HepG2 (cell line): ENCODE measurements around the gene DAZAP1. TPM values are rescaled to one million over a fixed set of nuclear protein-coding genes. Genes with fewer than 3 reads are reported as not detected.
A peak's percentile ranks its signal among the peaks of the same experiment; 100 is the strongest.

ENCODE experiments used
- CBX1 ChIP-seq: IDR thresholded peaks from one replicate; pipeline ENCODE4 v1.6.1; 2016; ENCODE audit warnings: antibody characterized with exemption, low read depth
- CCDC6 ChIP-seq: sonication (generic); formaldehyde crosslinking; IDR thresholded peaks from 2 replicates; pipeline ENCODE4 v1.8.1; 2022; ENCODE audit warnings: mild to moderate bottlenecking, missing genetic modification reagents, moderate library complexity
- CSRNP1 ChIP-seq: sonication (generic); formaldehyde crosslinking; IDR thresholded peaks from 2 replicates; pipeline ENCODE4 v1.8.1; 2023; ENCODE audit warnings: mild to moderate bottlenecking, missing genetic modification reagents
- FOXO1 ChIP-seq: sonication (generic); formaldehyde crosslinking; IDR thresholded peaks from 2 replicates; pipeline ENCODE4 v1.4.0; 2020; ENCODE audit warnings: missing genetic modification reagents
- HNF1B ChIP-seq: sonication (generic); formaldehyde crosslinking; IDR thresholded peaks from 2 replicates; pipeline ENCODE4 v1.5.1; 2020; ENCODE audit warnings: mild to moderate bottlenecking, moderate library complexity, missing genetic modification reagents
- MTA1 ChIP-seq: sonication (generic); formaldehyde crosslinking; IDR thresholded peaks from 2 replicates; pipeline ENCODE4 v1.4.0; 2020; ENCODE audit warnings: missing genetic modification reagents, mild to moderate bottlenecking, borderline replicate concordance
- NR2C2 ChIP-seq: sonication (generic); formaldehyde crosslinking; IDR thresholded peaks from 2 replicates; pipeline ENCODE4 v1.4.0; 2020; ENCODE audit warnings: missing genetic modification reagents, mild to moderate bottlenecking, moderate library complexity, borderline replicate concordance
- ONECUT2 ChIP-seq: sonication (generic); formaldehyde crosslinking; IDR thresholded peaks from 2 replicates; pipeline ENCODE4 v1.4.0; 2020; ENCODE audit warnings: missing genetic modification reagents
- SRSF9 ChIP-seq: fragments of 200-400 bp; formaldehyde crosslinking; IDR thresholded peaks from 2 replicates; pipeline ENCODE4 v1.6.1; 2018; ENCODE audit warnings: borderline replicate concordance, mild to moderate bottlenecking, low read depth, low read length; ENCODE audit not compliant: insufficient read depth, poor library complexity, severe bottlenecking
- TSC22D2 ChIP-seq: sonication (generic); formaldehyde crosslinking; IDR thresholded peaks from 2 replicates; pipeline ENCODE4 v1.5.1; 2020; ENCODE audit warnings: missing genetic modification reagents, mild to moderate bottlenecking, borderline replicate concordance
- ZBTB38 ChIP-seq: sonication (generic); formaldehyde crosslinking; IDR thresholded peaks from 2 replicates; pipeline ENCODE4 v1.5.1; 2020; ENCODE audit warnings: mild to moderate bottlenecking, missing genetic modification reagents
- ZNF10 ChIP-seq: sonication (generic); formaldehyde crosslinking; IDR thresholded peaks from 2 replicates; pipeline ENCODE4 v1.4.0; 2020; ENCODE audit warnings: mild to moderate bottlenecking, low read depth, missing genetic modification reagents, borderline replicate concordance
- ZNF138 ChIP-seq: sonication (generic); formaldehyde crosslinking; IDR thresholded peaks from 2 replicates; pipeline ENCODE4 v1.5.0; 2020; ENCODE audit warnings: mild to moderate bottlenecking, low read depth, missing genetic modification reagents
- ZNF552 ChIP-seq: sonication (generic); formaldehyde crosslinking; IDR thresholded peaks from 2 replicates; pipeline ENCODE4 v1.9.0; 2022; ENCODE audit warnings: missing genetic modification reagents, mild to moderate bottlenecking, borderline replicate concordance
- ZNF558 ChIP-seq: sonication (generic); formaldehyde crosslinking; IDR thresholded peaks from 2 replicates; pipeline ENCODE4 v1.9.0; 2022; ENCODE audit warnings: mild to moderate bottlenecking, missing genetic modification reagents, borderline replicate concordance
- ZNF572 ChIP-seq: sonication (generic); formaldehyde crosslinking; IDR thresholded peaks from 2 replicates; pipeline ENCODE4 v1.5.1; 2020; ENCODE audit warnings: mild to moderate bottlenecking, missing genetic modification reagents
- ZNF629 ChIP-seq: sonication (generic); formaldehyde crosslinking; conservative IDR thresholded peaks from 2 replicates; pipeline ENCODE4 v1.5.0; 2020; ENCODE audit warnings: missing genetic modification reagents
- polyA plus RNA-seq, 8 experiments: library from polyadenylated mRNA; depleted of rRNA in 3 of 8; stranded (reverse) in 7 of 8; unstranded in 1 of 8; fragments of >200 nt; fragmentation: Illumina TruSeq in 4 of 8; extraction: Trizol in 4 of 8; gene quantifications; 2 replicates each; pipeline versions ENCODE4 v1.2.1 to v1.2.3, GENCODE V29; 2011 to 2016; ENCODE audit warnings: low read depth in 4 of 8, missing spikeins in 1 of 8, mixed read lengths in 1 of 8; ENCODE audit not compliant: insufficient read depth in 1 of 8
- total RNA-seq, 5 experiments: library from RNA; depleted of rRNA; stranded (reverse); fragments of >200 nt; fragmentation: Illumina TruSeq; extraction: Trizol; gene quantifications; 2 replicates each; pipeline ENCODE4 v1.2.3, GENCODE V29; 2016; ENCODE audit warnings: low read depth in 1 of 5
- TF ChIP-seq, protein P1 (sequence below): sonication (generic); formaldehyde crosslinking; IDR thresholded peaks from 2 replicates; pipeline ENCODE4 v1.5.0; 2020; ENCODE audit warnings: missing genetic modification reagents, mild to moderate bottlenecking, borderline replicate concordance
- TF ChIP-seq, protein P2 (sequence below), 2 experiments: sonication (generic) in 1 of 2; formaldehyde crosslinking in 1 of 2; IDR thresholded peaks; 2 replicates each; pipeline versions ENCODE4 v1.5.1 to v1.6.1; 2011 to 2020; ENCODE audit warnings: borderline replicate concordance in 1 of 2, low read depth in 1 of 2, low read length in 1 of 2, mild to moderate bottlenecking in 1 of 2, missing genetic modification reagents in 1 of 2, moderate library complexity in 1 of 2
- TF ChIP-seq, protein P3 (sequence below): sonication (generic); formaldehyde crosslinking; IDR thresholded peaks from 2 replicates; pipeline ENCODE4 v1.5.1; 2020; ENCODE audit warnings: missing genetic modification reagents, mild to moderate bottlenecking, borderline replicate concordance

Gene DAZAP1
- total and polyA plus RNA-seq, 2 of the 13 experiments (the other 11 are each of a cell fraction or from before 2014, with no cell fraction given), result 63.3 to 79.2 TPM

- TF ChIP-seq HNF1B (CRISPR knock-in tag) (0 out of 2 replicates have a peak, but pooled peaks have one; percentile 32), ONECUT2 (CRISPR knock-in tag) (no peak), NR2C2 (CRISPR knock-in tag) (peak; percentile 62; the same call in 1 of the 2 replicates), ZNF629 (no peak; the same call in 1 of the 2 replicates), ZNF10 (no peak), TSC22D2 (no peak), ZNF558 (CRISPR knock-in tag) (no peak; the same call in 1 of the 2 replicates), FOXO1 (CRISPR knock-in tag) (no peak), CCDC6 (CRISPR knock-in tag) (no peak), MTA1 (CRISPR knock-in tag) (peak; percentile 72; the same call in 1 of the 2 replicates), ZNF552 (CRISPR knock-in tag) (no peak), CBX1 (no peak), CSRNP1 (CRISPR knock-in tag) (no peak; the same call in 1 of the 2 replicates), SRSF9 (no peak), ZNF572 (CRISPR knock-in tag) (no peak), ZBTB38 (peak; percentile 44; the same call in 1 of the 2 replicates), ZNF138 (CRISPR knock-in tag) (no peak)
- TF ChIP-seq, protein P1, sequence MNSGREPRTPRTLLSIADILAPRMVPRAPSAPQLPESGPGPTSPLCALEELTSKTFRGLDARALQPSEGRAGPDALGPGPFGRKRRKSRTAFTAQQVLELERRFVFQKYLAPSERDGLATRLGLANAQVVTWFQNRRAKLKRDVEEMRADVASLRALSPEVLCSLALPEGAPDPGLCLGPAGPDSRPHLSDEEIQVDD, result no peak
- TF ChIP-seq, protein P2, sequence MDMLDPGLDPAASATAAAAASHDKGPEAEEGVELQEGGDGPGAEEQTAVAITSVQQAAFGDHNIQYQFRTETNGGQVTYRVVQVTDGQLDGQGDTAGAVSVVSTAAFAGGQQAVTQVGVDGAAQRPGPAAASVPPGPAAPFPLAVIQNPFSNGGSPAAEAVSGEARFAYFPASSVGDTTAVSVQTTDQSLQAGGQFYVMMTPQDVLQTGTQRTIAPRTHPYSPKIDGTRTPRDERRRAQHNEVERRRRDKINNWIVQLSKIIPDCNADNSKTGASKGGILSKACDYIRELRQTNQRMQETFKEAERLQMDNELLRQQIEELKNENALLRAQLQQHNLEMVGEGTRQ (IDR thresholded peaks at IDR 0.05; ENCODE audit: low read depth, low read length), result no peak
- TF ChIP-seq, protein P2 (CRISPR knock-in tag; IDR thresholded peaks at IDR 0.05; ENCODE audit: borderline replicate concordance), result no peak
- TF ChIP-seq, protein P3, sequence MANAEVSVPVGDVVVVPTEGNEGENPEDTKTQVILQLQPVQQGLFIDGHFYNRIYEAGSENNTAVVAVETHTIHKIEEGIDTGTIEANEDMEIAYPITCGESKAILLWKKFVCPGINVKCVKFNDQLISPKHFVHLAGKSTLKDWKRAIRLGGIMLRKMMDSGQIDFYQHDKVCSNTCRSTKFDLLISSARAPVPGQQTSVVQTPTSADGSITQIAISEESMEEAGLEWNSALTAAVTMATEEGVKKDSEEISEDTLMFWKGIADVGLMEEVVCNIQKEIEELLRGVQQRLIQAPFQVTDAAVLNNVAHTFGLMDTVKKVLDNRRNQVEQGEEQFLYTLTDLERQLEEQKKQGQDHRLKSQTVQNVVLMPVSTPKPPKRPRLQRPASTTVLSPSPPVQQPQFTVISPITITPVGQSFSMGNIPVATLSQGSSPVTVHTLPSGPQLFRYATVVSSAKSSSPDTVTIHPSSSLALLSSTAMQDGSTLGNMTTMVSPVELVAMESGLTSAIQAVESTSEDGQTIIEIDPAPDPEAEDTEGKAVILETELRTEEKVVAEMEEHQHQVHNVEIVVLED (CRISPR knock-in tag), result peak; percentile 97
Measured at GRCh38 chr19:1406774-1407527, 435 bp upstream of the DAZAP1 start (continued).
